Activated CD4-positive, alpha-beta T cell treated with anti-CD3 and anti-CD28 coated beads for 36 hours (primary cell): ENCODE results near the gene KCNIP4. TPM values are rescaled to one million over a fixed set of nuclear protein-coding genes. Genes with fewer than 3 reads are reported as not detected.

ENCODE experiments used
- ATAC-seq: fragments of 200-7000 bp; cut with Tn5 transposase; one replicate; pipeline ENCODE4 v1.10.0; 2021; ENCODE audit warnings: mild to moderate bottlenecking, moderate library complexity
- CTCF ChIA-PET: fragments of 350-600 bp; sonication (Branson Sonifier 250); formaldehyde crosslinking; loops from one replicate; lab custom pipeline; 2021; ENCODE audit warnings: antibody characterized with exemption; lab: Charles Lee
- POLR2A ChIA-PET: fragments of 350-600 bp; sonication (Branson Sonifier 250); formaldehyde crosslinking; loops from one replicate; lab custom pipeline; 2021; ENCODE audit warnings: antibody characterized with exemption, inconsistent platforms; lab: Charles Lee
- DNase-seq: peaks from one replicate; pipeline ENCODE4 v3.0.0-alpha.2; 2020
- H3K27ac Mint-ChIP-seq: one replicate; pipeline ENCODE4 v1.8.0; 2021; ENCODE audit warnings: mixed read lengths
- H3K27me3 Mint-ChIP-seq: one replicate; pipeline ENCODE4 v1.8.0; 2021; ENCODE audit warnings: mixed read lengths
- H3K36me3 Mint-ChIP-seq: one replicate; pipeline ENCODE4 v1.8.0; 2021; ENCODE audit warnings: low read depth, mixed read lengths
- H3K4me1 Mint-ChIP-seq: one replicate; pipeline ENCODE4 v1.8.0; 2021; ENCODE audit warnings: mixed read lengths
- H3K4me3 Mint-ChIP-seq: one replicate; pipeline ENCODE4 v1.8.0; 2021; ENCODE audit warnings: mild to moderate bottlenecking, moderate library complexity, mixed read lengths
- H3K9me3 Mint-ChIP-seq: one replicate; pipeline ENCODE4 v1.8.0; 2021; ENCODE audit warnings: low read depth, mixed read lengths
- intact Hi-C, 2 experiments: fragments of 100-400 bp; cut with DNase I in 1 of 2; cut with micrococcal nuclease in 1 of 2; formaldehyde crosslinking; loops; one replicate each; pipeline versions ENCODE4 v1.14.2 to v1.15.1; 2022 to 2024; cut with DNase I, micrococcal nuclease
- total RNA-seq, 2 experiments: library from RNA; stranded (reverse); gene quantifications; one replicate each; pipeline ENCODE4 v1.2.3, GENCODE V29; 2021

The KCNIP4 gene
- total RNA-seq, 2 experiments from 2014 or later, result not detected

- no peaks in the 10 kb centered on the region for H3K36me3 Mint-ChIP-seq
Observed at GRCh38 chr4:21203416-21203815, 745.2 kb downstream of the KCNIP4 start.

GRCh38 chr4:21202959-21203358 is 745.6 kb downstream of the KCNIP4 start:
- DNase-seq (no peak), ATAC-seq (no peak)
- H3K4me1 Mint-ChIP-seq, result no peaks in the 10 kb centered on the region
- H3K36me3 Mint-ChIP-seq, result no peaks in the 10 kb centered on the region
- H3K4me3 Mint-ChIP-seq, result no peak overlapping the region
- ChIA-PET CTCF (interaction anchor here (0.8 kb wide), 1 partner anchor 58 kb away, joined by 3 read pairs; no protein-coding TSS in a partner anchor), POLR2A (no interaction called here)
- no peak overlapping the region for H3K27ac Mint-ChIP-seq
- H3K9me3 Mint-ChIP-seq, result peaks cover 4% of the 10 kb centered on the region
- intact Hi-C loops, result no loop called here
- no peaks in the 10 kb centered on the region for H3K27me3 Mint-ChIP-seq

More at GRCh38 chr4:21203416-21203815, 745.2 kb downstream of the KCNIP4 start:
- Mint-ChIP-seq H3K4me3 (no peak overlapping the region), H3K4me1 (no peaks in the 10 kb centered on the region), H3K27me3 (no peaks in the 10 kb centered on the region), H3K9me3 (peaks cover 4% of the 10 kb centered on the region), H3K27ac (no peak overlapping the region)
- ATAC-seq (no peak), DNase-seq (no peak)
- intact Hi-C loops, result no loop called here
- ChIA-PET POLR2A (no interaction called here), CTCF (no interaction called here)

DNA sequence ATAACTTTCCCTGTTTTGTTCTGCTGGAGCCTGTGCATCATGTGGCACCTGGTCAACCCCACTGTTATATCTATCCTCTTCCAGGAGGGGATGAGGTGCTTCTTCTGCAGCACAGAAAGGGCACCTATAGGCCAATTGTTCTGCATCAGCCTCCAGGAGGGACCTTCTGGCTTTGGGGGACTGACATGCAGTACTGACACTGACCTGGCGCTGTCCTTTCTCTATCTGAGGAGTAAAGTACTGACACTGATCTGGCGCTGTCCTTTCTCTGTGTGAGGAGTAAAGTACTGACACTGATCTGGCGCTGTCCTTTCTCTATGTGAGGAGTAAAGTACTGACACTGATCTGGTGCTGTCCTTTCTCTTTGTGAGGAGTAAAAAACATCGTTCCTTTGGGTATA is 749.9 kb downstream of the KCNIP4 start:
- no peaks in the 10 kb centered on the region for H3K4me1 Mint-ChIP-seq
- no peak for ATAC-seq
- intact Hi-C loops, result no loop called here
- H3K36me3 Mint-ChIP-seq, result no peaks in the 10 kb centered on the region
- H3K9me3 Mint-ChIP-seq, result peaks cover 7% of the 10 kb centered on the region
- ChIA-PET POLR2A (no interaction called here), CTCF (no interaction called here)
- no peak overlapping the region for H3K4me3 Mint-ChIP-seq
- H3K27ac Mint-ChIP-seq, result no peak overlapping the region
- no peak for DNase-seq
- H3K27me3 Mint-ChIP-seq, result no peaks in the 10 kb centered on the region

- Mint-ChIP-seq H3K4me3 (no peak overlapping the region), H3K9me3 (peaks cover 3% of the 10 kb centered on the region), H3K36me3 (no peaks in the 10 kb centered on the region), H3K27ac (no peak overlapping the region), H3K27me3 (no peaks in the 10 kb centered on the region), H3K4me1 (no peaks in the 10 kb centered on the region)
- ATAC-seq (no peak), DNase-seq (no peak)
- intact Hi-C loops, result no loop called here
- CTCF ChIA-PET, result interaction anchor here (1.4 kb wide), 1 partner anchor 10 kb away, joined by 3 read pairs; no protein-coding TSS in a partner anchor
- POLR2A ChIA-PET, result no interaction called here
Observed at GRCh38 chr4:21195682-21196081, 752.9 kb downstream of the KCNIP4 start.

DNA sequence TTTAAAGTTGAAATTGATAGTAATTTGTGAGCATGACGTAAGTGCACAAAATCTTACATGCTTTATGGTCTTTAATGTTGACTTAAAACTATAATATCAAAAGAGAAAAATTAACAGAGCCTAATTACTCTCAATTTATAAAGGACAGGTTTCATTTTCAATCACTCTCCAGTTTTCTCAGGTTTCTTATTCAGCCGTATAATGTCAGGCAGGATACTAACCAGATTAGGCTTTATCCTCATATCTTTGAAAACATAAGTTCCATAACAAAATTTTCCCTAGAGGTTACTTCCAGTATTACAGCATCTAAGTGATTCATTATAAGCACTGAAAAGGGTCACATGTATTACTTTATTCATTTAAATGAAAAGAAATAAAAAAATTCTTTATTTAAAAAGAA is 756.2 kb downstream of the KCNIP4 start:
- H3K4me3 Mint-ChIP-seq, result no peak overlapping the region
- intact Hi-C loops, result no loop called here
- no peak for ATAC-seq
- no peaks in the 10 kb centered on the region for H3K36me3 Mint-ChIP-seq
- POLR2A ChIA-PET, result no interaction called here
- H3K27ac Mint-ChIP-seq, result no peak overlapping the region
- peaks cover 3% of the 10 kb centered on the region for H3K9me3 Mint-ChIP-seq
- H3K27me3 Mint-ChIP-seq, result no peaks in the 10 kb centered on the region
- DNase-seq, result no peak
- CTCF ChIA-PET, result no interaction called here
- no peaks in the 10 kb centered on the region for H3K4me1 Mint-ChIP-seq

DNA sequence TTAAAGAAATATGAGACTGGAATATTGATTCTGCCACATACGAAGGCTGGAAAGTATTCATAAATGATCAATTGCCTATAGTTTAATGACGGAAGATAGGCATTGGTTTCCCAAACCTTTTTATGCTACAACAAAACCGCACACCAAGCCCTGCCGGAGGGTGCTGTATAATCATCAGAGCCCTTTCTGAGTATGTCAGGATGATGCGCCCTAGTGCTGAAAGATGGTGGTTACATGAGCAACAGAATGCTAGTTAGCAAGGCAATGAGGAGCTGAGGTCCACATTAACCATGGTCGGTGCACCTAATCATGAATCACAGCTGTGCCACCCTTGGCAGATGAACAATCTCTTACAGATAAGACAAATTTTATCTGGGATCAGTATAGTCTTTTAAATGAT is 757.3 kb downstream of the KCNIP4 start:
- CTCF ChIA-PET, result no interaction called here
- H3K9me3 Mint-ChIP-seq, result peaks cover 3% of the 10 kb centered on the region
- POLR2A ChIA-PET, result no interaction called here

DNA sequence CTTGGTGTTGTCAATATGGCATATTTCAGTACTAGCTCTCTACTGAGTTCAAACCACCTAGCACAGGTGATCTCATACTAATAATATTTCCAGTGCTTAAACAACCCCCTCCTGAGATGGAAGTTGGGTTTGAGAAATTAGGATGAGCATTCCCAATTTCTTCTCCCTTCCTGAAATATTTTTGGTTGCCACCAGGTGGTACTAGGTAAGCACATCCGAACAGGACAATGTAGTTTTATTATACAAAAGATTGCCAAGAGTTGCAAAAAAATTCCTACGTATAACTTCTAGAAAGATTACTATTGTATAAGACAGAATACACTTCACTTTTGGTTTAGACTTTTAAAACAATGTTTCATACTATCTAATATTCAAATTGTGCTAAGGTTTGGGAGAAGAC is 763.8 kb downstream of the KCNIP4 start:
- Mint-ChIP-seq H3K4me1 (no peaks in the 10 kb centered on the region), H3K4me3 (no peak overlapping the region), H3K27me3 (no peaks in the 10 kb centered on the region), H3K9me3 (peaks cover 5% of the 10 kb centered on the region), H3K27ac (no peak overlapping the region), H3K36me3 (no peaks in the 10 kb centered on the region)
- intact Hi-C loops, result no loop called here
- ATAC-seq (no peak), DNase-seq (no peak)
- ChIA-PET CTCF (no interaction called here), POLR2A (no interaction called here)

More for the DNA sequence above, 757.3 kb downstream of the KCNIP4 start:
- Mint-ChIP-seq H3K27me3 (no peaks in the 10 kb centered on the region), H3K4me1 (no peaks in the 10 kb centered on the region), H3K27ac (no peak overlapping the region), H3K4me3 (no peak overlapping the region), H3K36me3 (no peaks in the 10 kb centered on the region)
- ATAC-seq (no peak), DNase-seq (no peak)
- intact Hi-C loops, result no loop called here

GRCh38 chr4:21181716-21182115 is 766.9 kb downstream of the KCNIP4 start:
- ChIA-PET POLR2A (no interaction called here), CTCF (no interaction called here)
- DNase-seq (no peak), ATAC-seq (no peak)
- peaks cover 5% of the 10 kb centered on the region for H3K9me3 Mint-ChIP-seq
- H3K27me3 Mint-ChIP-seq, result no peaks in the 10 kb centered on the region
- no peak overlapping the region for H3K4me3 Mint-ChIP-seq
- intact Hi-C loops, result no loop called here
- no peaks in the 10 kb centered on the region for H3K36me3 Mint-ChIP-seq
- H3K4me1 Mint-ChIP-seq, result no peaks in the 10 kb centered on the region
- H3K27ac Mint-ChIP-seq, result no peak overlapping the region

- ATAC-seq, result no peak
- no peaks in the 10 kb centered on the region for H3K4me1 Mint-ChIP-seq
Observed at GRCh38 chr4:21177871-21178270, 770.7 kb downstream of the KCNIP4 start.

GRCh38 chr4:21177092-21177491 is 771.5 kb downstream of the KCNIP4 start:
- H3K27ac Mint-ChIP-seq, result no peak overlapping the region
- no peak overlapping the region for H3K4me3 Mint-ChIP-seq
- H3K36me3 Mint-ChIP-seq, result no peaks in the 10 kb centered on the region
- intact Hi-C loops, result no loop called here
- ATAC-seq (no peak), DNase-seq (no peak)
- H3K9me3 Mint-ChIP-seq, result peaks cover 2% of the 10 kb centered on the region
- ChIA-PET POLR2A (no interaction called here), CTCF (interaction anchor here (0.8 kb wide), 1 partner anchor 221 kb away, joined by 3 read pairs; no protein-coding TSS in a partner anchor)
- no peaks in the 10 kb centered on the region for H3K27me3 Mint-ChIP-seq
- H3K4me1 Mint-ChIP-seq, result no peaks in the 10 kb centered on the region

More at GRCh38 chr4:21177871-21178270, 770.7 kb downstream of the KCNIP4 start:
- CTCF ChIA-PET, result no interaction called here
- Mint-ChIP-seq H3K27ac (no peak overlapping the region), H3K9me3 (peaks cover 2% of the 10 kb centered on the region), H3K27me3 (no peaks in the 10 kb centered on the region), H3K36me3 (no peaks in the 10 kb centered on the region), H3K4me3 (no peak overlapping the region)
- DNase-seq, result no peak
- POLR2A ChIA-PET, result no interaction called here
- intact Hi-C loops, result no loop called here

GRCh38 chr4:21167711-21168110 is 780.9 kb downstream of the KCNIP4 start:
- ATAC-seq (no peak), DNase-seq (no peak)
- no peak overlapping the region for H3K4me3 Mint-ChIP-seq
- H3K36me3 Mint-ChIP-seq, result no peaks in the 10 kb centered on the region
- H3K27me3 Mint-ChIP-seq, result no peaks in the 10 kb centered on the region
- no peaks in the 10 kb centered on the region for H3K4me1 Mint-ChIP-seq
- H3K9me3 Mint-ChIP-seq, result peaks cover 2% of the 10 kb centered on the region
- intact Hi-C loops, result no loop called here
- ChIA-PET POLR2A (no interaction called here), CTCF (no interaction called here)
- no peak overlapping the region for H3K27ac Mint-ChIP-seq

- Mint-ChIP-seq H3K4me1 (no peaks in the 10 kb centered on the region), H3K27me3 (no peaks in the 10 kb centered on the region), H3K36me3 (no peaks in the 10 kb centered on the region), H3K4me3 (no peak overlapping the region), H3K9me3 (peaks cover 4% of the 10 kb centered on the region), H3K27ac (no peak overlapping the region)
- ChIA-PET POLR2A (no interaction called here), CTCF (no interaction called here)
- DNase-seq (no peak), ATAC-seq (no peak)
- intact Hi-C loops, result no loop called here
Observed at GRCh38 chr4:21155367-21155766, 793.2 kb downstream of the KCNIP4 start.
